HL-60 (cell line): ENCODE results near the gene PELI2.

ENCODE experiments used
- POLR2AphosphoS5 ChIP-seq: IDR thresholded peaks from 2 replicates; pipeline ENCODE4 v1.6.1; 2012; ENCODE audit warnings: low read depth
- TF ChIP-seq, protein P1 (sequence below): IDR thresholded peaks from 2 replicates; pipeline ENCODE4 v1.6.1; 2012; ENCODE audit warnings: low read depth; ENCODE audit not compliant: insufficient replicate concordance
- TF ChIP-seq, protein P2 (sequence below): IDR thresholded peaks from one replicate; pipeline ENCODE4 v1.5.1; 2011; ENCODE audit warnings: low read length, control low read depth, inconsistent platforms; ENCODE audit not compliant: insufficient read depth

DNA sequence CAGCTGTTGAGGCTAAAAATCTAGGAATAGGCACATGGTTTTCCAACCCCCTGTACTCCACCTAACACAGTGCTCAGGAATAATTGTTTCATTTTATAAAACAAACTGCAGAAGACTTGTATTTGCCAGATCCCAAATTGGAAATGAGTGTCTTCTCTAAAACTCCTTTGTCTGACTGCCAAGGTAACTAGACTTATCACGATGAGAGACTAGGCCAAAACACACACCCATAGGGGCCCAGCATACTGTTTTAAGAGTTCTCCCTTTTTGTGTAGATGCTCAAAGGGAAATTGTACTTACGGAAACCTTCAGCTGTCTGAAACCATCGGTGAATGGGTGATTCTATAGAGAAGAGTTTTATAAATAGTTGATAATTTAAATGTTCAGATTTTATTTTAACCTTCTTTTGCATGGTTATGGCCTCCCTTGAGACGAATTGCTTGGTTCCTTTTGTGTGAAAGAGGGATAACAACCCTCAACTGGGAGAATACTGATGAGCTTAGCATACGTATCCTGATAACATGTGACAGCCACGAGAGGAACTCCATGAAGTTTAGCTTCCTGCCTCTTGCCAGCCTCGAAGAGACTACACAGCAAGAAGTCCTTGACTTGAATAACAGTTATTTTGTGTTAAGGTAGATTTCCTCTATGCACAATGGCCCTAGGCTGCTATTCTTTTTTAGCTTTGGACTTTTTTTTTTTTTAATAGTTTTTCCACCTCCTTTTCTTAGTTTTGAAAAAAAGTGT is 103.3 kb downstream of the PELI2 start:
- no peak for TF ChIP-seq POLR2AphosphoS5
- TF ChIP-seq, protein P1, sequence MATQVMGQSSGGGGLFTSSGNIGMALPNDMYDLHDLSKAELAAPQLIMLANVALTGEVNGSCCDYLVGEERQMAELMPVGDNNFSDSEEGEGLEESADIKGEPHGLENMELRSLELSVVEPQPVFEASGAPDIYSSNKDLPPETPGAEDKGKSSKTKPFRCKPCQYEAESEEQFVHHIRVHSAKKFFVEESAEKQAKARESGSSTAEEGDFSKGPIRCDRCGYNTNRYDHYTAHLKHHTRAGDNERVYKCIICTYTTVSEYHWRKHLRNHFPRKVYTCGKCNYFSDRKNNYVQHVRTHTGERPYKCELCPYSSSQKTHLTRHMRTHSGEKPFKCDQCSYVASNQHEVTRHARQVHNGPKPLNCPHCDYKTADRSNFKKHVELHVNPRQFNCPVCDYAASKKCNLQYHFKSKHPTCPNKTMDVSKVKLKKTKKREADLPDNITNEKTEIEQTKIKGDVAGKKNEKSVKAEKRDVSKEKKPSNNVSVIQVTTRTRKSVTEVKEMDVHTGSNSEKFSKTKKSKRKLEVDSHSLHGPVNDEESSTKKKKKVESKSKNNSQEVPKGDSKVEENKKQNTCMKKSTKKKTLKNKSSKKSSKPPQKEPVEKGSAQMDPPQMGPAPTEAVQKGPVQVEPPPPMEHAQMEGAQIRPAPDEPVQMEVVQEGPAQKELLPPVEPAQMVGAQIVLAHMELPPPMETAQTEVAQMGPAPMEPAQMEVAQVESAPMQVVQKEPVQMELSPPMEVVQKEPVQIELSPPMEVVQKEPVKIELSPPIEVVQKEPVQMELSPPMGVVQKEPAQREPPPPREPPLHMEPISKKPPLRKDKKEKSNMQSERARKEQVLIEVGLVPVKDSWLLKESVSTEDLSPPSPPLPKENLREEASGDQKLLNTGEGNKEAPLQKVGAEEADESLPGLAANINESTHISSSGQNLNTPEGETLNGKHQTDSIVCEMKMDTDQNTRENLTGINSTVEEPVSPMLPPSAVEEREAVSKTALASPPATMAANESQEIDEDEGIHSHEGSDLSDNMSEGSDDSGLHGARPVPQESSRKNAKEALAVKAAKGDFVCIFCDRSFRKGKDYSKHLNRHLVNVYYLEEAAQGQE, result no peak
- TF ChIP-seq, protein P2, sequence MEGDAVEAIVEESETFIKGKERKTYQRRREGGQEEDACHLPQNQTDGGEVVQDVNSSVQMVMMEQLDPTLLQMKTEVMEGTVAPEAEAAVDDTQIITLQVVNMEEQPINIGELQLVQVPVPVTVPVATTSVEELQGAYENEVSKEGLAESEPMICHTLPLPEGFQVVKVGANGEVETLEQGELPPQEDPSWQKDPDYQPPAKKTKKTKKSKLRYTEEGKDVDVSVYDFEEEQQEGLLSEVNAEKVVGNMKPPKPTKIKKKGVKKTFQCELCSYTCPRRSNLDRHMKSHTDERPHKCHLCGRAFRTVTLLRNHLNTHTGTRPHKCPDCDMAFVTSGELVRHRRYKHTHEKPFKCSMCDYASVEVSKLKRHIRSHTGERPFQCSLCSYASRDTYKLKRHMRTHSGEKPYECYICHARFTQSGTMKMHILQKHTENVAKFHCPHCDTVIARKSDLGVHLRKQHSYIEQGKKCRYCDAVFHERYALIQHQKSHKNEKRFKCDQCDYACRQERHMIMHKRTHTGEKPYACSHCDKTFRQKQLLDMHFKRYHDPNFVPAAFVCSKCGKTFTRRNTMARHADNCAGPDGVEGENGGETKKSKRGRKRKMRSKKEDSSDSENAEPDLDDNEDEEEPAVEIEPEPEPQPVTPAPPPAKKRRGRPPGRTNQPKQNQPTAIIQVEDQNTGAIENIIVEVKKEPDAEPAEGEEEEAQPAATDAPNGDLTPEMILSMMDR, result no peak
